HepG2 (cell line): Measurements from ENCODE around the gene NEURL1. TPM values are rescaled to one million over a fixed set of nuclear protein-coding genes. Genes with fewer than 3 reads are reported as not detected.
"Not testable (repeated sequence)": the region's sequence is repeated elsewhere in the genome, so short reads cannot be mapped to it uniquely, and the experiment has no call there.

ENCODE experiments used
- ATAC-seq: fragments of 200-7000 bp; cut with Tn5 transposase; 3 replicates; pipeline ENCODE4 v1.9.1; 2020; ENCODE audit warnings: mild to moderate bottlenecking, moderate library complexity
- BruUV-seq: library from RNA; stranded (reverse); fragments of 400-500 nt; replicated peaks from 2 replicates; lab custom pipeline; 2021; lab: Mats Ljungman, UMichigan
- CTCF ChIA-PET: fragments of 300-600 bp; formaldehyde crosslinking; extraction: SDS; loops from one replicate; lab custom pipeline; 2021; ENCODE audit warnings: low total read pairs, inconsistent platforms, low intra/inter-chr PET ratio; lab: Yijun Ruan, JAX
- POLR2A ChIA-PET: fragments of 350-600 bp; sonication (Branson Sonifier 250); formaldehyde crosslinking; loops from one replicate; lab custom pipeline; 2020; ENCODE audit warnings: antibody characterized with exemption, inconsistent platforms; lab: Yijun Ruan, JAX
- DNase-seq: peaks from one replicate; pipeline ENCODE4 v3.0.0-alpha.2; 2015; ENCODE audit warnings: low spot score
- FAIRE-seq: peaks from 3 replicates; lab custom pipeline; 2011; peaks lifted over from hg19 to GRCh38; lab: Jason Lieb, UNC
- H2AFZ ChIP-seq: one replicate; pipeline ENCODE4 v1.6.1; 2011; ENCODE audit warnings: low read length, inconsistent platforms
- H3K27ac ChIP-seq: fragments of 300-600 bp; 3 replicates; pipeline ENCODE4 v1.8.0; 2011; ENCODE audit warnings: mixed run types, mild to moderate bottlenecking, mixed read lengths, low read length, inconsistent platforms; ENCODE audit not compliant: insufficient read depth; ENCODE audit errors: extremely low read length
- H3K27me3 ChIP-seq, 2 experiments: fragments of 200-600 bp in 1 of 2; 2 replicates in 1 of 2; 3 replicates in 1 of 2; pipeline versions ENCODE4 v1.6.0 to v1.8.0; 2011; ENCODE audit warnings: low read length in 2 of 2, mild to moderate bottlenecking in 2 of 2, moderate library complexity in 2 of 2, inconsistent platforms in 1 of 2; ENCODE audit not compliant: insufficient read depth in 2 of 2, control insufficient read depth in 1 of 2
- H3K36me3 ChIP-seq, 2 experiments: fragments of 200-600 bp in 1 of 2; replicated peaks in 1 of 2; 2 replicates in 1 of 2; 3 replicates in 1 of 2; pipeline versions ENCODE4 v1.5.1 to v1.8.0; 2011; ENCODE audit warnings: low read length in 2 of 2, inconsistent platforms in 1 of 2; ENCODE audit not compliant: insufficient read depth in 2 of 2, control insufficient read depth in 1 of 2
- H3K4me1 ChIP-seq: 2 replicates; pipeline ENCODE4 v1.5.1; 2012; ENCODE audit warnings: low read length, inconsistent platforms; ENCODE audit not compliant: insufficient read depth
- H3K4me2 ChIP-seq: 2 replicates; pipeline ENCODE4 v1.6.0; 2011; ENCODE audit warnings: low read depth, low read length, inconsistent platforms
- H3K4me3 ChIP-seq, 3 experiments: fragments of 200-600 bp in 1 of 3; sonication (generic), shearing (Covaris generic) in 1 of 3; replicated peaks in 1 of 3; 2 replicates each; pipeline ENCODE4 v1.5.1; 2011 to 2016; ENCODE audit warnings: low read length in 3 of 3, inconsistent platforms in 2 of 3, low read depth in 2 of 3, mild to moderate bottlenecking in 2 of 3, control low read depth in 1 of 3, mixed read lengths in 1 of 3; ENCODE audit not compliant: insufficient read depth in 1 of 3
- H3K79me2 ChIP-seq: one replicate; pipeline ENCODE4 v1.6.1; 2011; ENCODE audit warnings: low read length, inconsistent platforms; ENCODE audit not compliant: insufficient read depth
- H3K9ac ChIP-seq: 2 replicates; pipeline ENCODE4 v1.6.0; 2011; ENCODE audit warnings: mild to moderate bottlenecking, low read depth, low read length, inconsistent platforms; ENCODE audit not compliant: insufficient read depth
- H3K9me3 ChIP-seq: 2 replicates; pipeline ENCODE4 v1.5.1; 2012; ENCODE audit warnings: mild to moderate bottlenecking, low read length
- H4K20me1 ChIP-seq: 2 replicates; pipeline ENCODE4 v1.6.0; 2011; ENCODE audit warnings: inconsistent platforms, mild to moderate bottlenecking, low read length, moderate library complexity; ENCODE audit not compliant: insufficient read depth
- ZFP41 ChIP-seq: sonication (generic); formaldehyde crosslinking; IDR thresholded peaks from 2 replicates; pipeline ENCODE4 v1.4.0; 2020; ENCODE audit warnings: mild to moderate bottlenecking, missing genetic modification reagents, borderline replicate concordance
- ZNF121 ChIP-seq: sonication (generic); formaldehyde crosslinking; IDR thresholded peaks from 2 replicates; pipeline ENCODE4 v1.5.0; 2020; ENCODE audit warnings: mild to moderate bottlenecking, missing genetic modification reagents
- WGBS: methylation state at CpG from one replicate; pipeline ENCODE4 v1.1.6; 2017; ENCODE audit warnings: low lambda C conversion rate; 5-methylcytosine and 5-hydroxymethylcytosine counted together
- in situ Hi-C: cut with HindIII; loops from 2 replicates; pipeline ENCODE4 v1.10.0; 2017; ENCODE audit warnings: low pct_unique_long_range_greater_than_20kb; ENCODE audit not compliant: extremely low pct_ligation_motif_present
- intact Hi-C: fragments of 100-400 bp; cut with micrococcal nuclease; formaldehyde crosslinking; loops from one replicate; pipeline ENCODE4 v1.10.0; 2022; ENCODE audit not compliant: unreplicated experiment
- polyA plus RNA-seq, 8 experiments: library from polyadenylated mRNA; depleted of rRNA in 3 of 8; stranded (reverse) in 7 of 8; unstranded in 1 of 8; fragments of >200 nt; fragmentation: Illumina TruSeq in 4 of 8; extraction: Trizol in 4 of 8; gene quantifications; 2 replicates each; pipeline versions ENCODE4 v1.2.1 to v1.2.3, GENCODE V29; 2011 to 2016; ENCODE audit warnings: low read depth in 4 of 8, missing spikeins in 1 of 8, mixed read lengths in 1 of 8; ENCODE audit not compliant: insufficient read depth in 1 of 8
- total RNA-seq, 5 experiments: library from RNA; depleted of rRNA; stranded (reverse); fragments of >200 nt; fragmentation: Illumina TruSeq; extraction: Trizol; gene quantifications; 2 replicates each; pipeline ENCODE4 v1.2.3, GENCODE V29; 2016; ENCODE audit warnings: low read depth in 1 of 5

Gene NEURL1
- total and polyA plus RNA-seq, 2 of the 13 experiments (the other 11 are each of a cell fraction or from before 2014, with no cell fraction given), result not detected

GRCh38 chr10:103486635-103487409, 6.7 kb upstream of the NEURL1 start:
- in situ Hi-C loops, H3K79me2 ChIP-seq, CTCF ChIA-PET, DNase-seq, H3K4me3 ChIP-seq, ATAC-seq, H4K20me1 ChIP-seq, POLR2A ChIA-PET, H3K36me3 ChIP-seq, H3K9ac ChIP-seq, H3K27ac ChIP-seq, FAIRE-seq, H2AFZ ChIP-seq, H3K4me2 ChIP-seq, BruUV-seq, H3K9me3 ChIP-seq: not testable (repeated sequence)
- TF ChIP-seq ZNF121 (CRISPR knock-in tag), result peak; percentile 77
- Histone ChIP-seq H3K4me1 (peaks cover 12% of the 10 kb centered on the region; the same call in 1 of the 2 replicates), H3K27me3 (peaks cover 2 to 36% of the 10 kb centered on the region in 2 experiments; a peak in 4 of 5 replicates)
- 13% methylated on average over 8 of the region's 8 CpGs for WGBS
- intact Hi-C loops, result loop anchor here (5.0 to 10.0 kb wide), 2 partner anchors 55 to 108 kb away; no protein-coding TSS in a partner anchor

- Histone ChIP-seq H2AFZ (no peak overlapping the region), H3K27me3 (peaks cover 2 to 41% of the 10 kb centered on the region in 2 experiments; a peak in 4 of 5 replicates), H3K4me2 (no peak overlapping the region), H3K36me3 (no peaks in the 10 kb centered on the region), H3K79me2 (no peaks in the 10 kb centered on the region), H4K20me1 (no peaks in the 10 kb centered on the region), H3K9me3 (no peaks in the 10 kb centered on the region), H3K4me1 (peaks cover 7% of the 10 kb centered on the region; the same call in 1 of the 2 replicates), H3K9ac (no peak overlapping the region), H3K27ac (no peak overlapping the region), H3K4me3 (no peak overlapping the region)
- BruUV-seq, result no TSS peak
- CTCF ChIA-PET, result no interaction called here
- FAIRE-seq (no peak), DNase-seq (no peak), ATAC-seq (no peak)
- POLR2A ChIA-PET, result no interaction called here
- WGBS, result 65% methylated on average over 2 of the region's 2 CpGs
- in situ Hi-C loops (no loop called here), intact Hi-C loops (loop anchor here (5.0 to 10.0 kb wide), 2 partner anchors 55 to 107 kb away; no protein-coding TSS in a partner anchor)
- no peak for TF ChIP-seq ZFP41
These were observed 6.1 kb upstream of the NEURL1 start for GRCh38 chr10:103487410-103487708.
